Coronary artery (tissue), 2 donors: Measurements from ENCODE around the gene ANKZF1.

Experiments used
- DNase-seq: peaks from one replicate; pipeline ENCODE4 v3.0.0-alpha.2; 2017; ENCODE audit warnings: low spot score
- H3K27ac ChIP-seq, 2 donors: fragments of 200-600 bp; sonication (generic); one replicate each; pipeline ENCODE4 v1.5.1; 2016 to 2019
- H3K4me3 ChIP-seq: fragments of 200-600 bp; sonication (generic); 2 replicates; pipeline ENCODE4 v1.5.1; 2016; ENCODE audit warnings: mild to moderate bottlenecking, moderate library complexity
- CTCF ChIP-seq: fragments of 200-600 bp; sonication (generic); IDR thresholded peaks from one replicate; pipeline ENCODE4 v1.5.1; 2019; ENCODE audit warnings: antibody characterized with exemption

ANKZF1 gene

DNA sequence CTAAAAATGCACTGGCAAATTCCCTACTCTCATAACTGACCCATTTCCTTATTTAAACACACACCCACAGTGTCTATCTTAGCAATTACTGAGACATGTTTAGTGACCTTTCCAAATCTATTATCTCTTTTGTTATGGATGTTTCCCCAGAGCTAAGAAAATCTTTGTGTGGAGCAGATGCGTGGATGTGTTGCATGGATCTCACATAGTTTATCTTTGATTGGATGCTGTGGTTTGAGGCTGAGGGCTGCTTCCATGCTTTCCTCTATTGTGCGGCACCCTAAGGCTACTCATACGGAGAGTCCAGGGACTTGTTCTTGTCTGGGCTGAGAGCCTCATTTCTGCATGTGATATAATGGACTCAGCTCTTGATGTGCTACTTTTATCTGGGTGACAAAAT lies 4.7 kb downstream of the ANKZF1 start:
- no peak for TF ChIP-seq CTCF
- DNase-seq = no peak
- H3K27ac ChIP-seq = no peak overlapping the region
- H3K4me3 ChIP-seq = no peak overlapping the region

DNA sequence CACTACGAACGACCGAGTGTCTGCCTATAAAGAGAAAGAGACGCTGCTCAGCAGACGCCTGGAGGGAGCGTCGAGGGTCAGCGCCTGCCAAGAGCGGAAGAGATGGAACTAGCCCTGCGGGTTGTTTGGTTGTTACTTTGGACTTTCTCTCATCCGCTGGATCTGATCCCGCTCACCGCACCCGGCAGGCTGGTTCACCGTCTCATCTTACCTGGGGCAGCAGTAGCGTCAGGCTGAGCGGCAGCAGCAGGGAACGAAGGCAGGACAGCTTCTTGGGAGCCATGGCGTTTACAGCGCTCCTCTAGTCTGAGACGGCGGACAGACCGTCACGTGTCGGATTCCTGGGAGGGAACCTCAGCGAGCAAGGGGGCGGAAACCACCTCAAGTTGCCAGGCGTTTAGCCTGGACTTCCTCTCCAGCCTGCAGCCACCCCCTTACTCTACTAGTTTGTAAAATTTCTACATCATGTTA lies 13.7 kb downstream of the ANKZF1 start:
- no peak for TF ChIP-seq CTCF
- Histone ChIP-seq H3K27ac (no peak overlapping the region), H3K4me3 (no peak overlapping the region)
- no peak for DNase-seq

DNA sequence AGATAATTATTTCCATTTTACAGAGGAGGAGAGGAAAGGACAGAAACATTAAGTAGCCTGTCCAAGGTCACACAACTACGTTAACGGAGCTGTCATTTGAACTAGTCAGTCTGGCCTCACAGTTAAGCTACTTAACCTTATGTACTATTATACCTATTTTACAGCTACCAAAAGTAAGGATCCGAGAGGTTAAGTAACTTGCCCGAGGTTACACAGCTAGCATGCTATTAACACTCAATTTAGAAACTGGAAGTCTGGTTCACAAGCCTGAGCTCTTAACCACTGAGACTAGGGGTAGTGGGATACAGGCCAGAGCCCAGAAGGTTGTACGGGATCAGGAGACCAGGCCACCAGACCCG lies 15.2 kb downstream of the ANKZF1 start:
- DNase-seq = no peak
- H3K4me3 ChIP-seq = peak overlapping the region; percentile 92
- peak overlapping the region; percentile 95 to 97 for H3K27ac ChIP-seq
- no peak for TF ChIP-seq CTCF

GRCh38 chr2:219245148-219245898 lies 15.7 kb downstream of the ANKZF1 start, which contains the start of the genes GLB1L and STK16:
Gene GLB1L (minus strand): TSS chr2:219245444. CDS start chr2:219243573, 1,871 bp downstream.
Gene STK16 (plus strand): TSS chr2:219245479. CDS start chr2:219246000, 521 bp downstream.
- Histone ChIP-seq H3K27ac (peak within 1 kb of the TSS; percentile 95 to 97), H3K4me3 (peak within 1 kb of the TSS; percentile 92)
- DNase-seq = peak; percentile 95
- TF ChIP-seq CTCF = no peak

DNA sequence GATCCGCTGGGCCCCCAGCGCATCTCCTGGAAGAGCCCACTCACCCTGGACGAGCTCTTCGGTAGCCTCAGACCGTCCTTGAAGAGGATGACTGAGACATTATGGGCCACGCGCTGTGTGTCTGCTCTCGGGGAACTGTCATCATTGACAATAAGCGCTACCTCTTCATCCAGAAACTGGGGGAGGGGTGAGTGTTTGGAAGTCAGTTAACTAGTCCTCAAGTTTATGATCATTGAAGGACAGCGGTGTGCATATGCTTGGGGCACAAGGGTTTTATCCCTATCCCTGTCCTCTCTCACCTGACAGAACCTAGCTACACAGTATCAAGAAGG lies 16.3 kb downstream of the ANKZF1 start:
- TF ChIP-seq CTCF = no peak
- no peak for DNase-seq
- Histone ChIP-seq H3K27ac (peak overlapping the region; percentile 95 to 97), H3K4me3 (peak overlapping the region; percentile 92)

GRCh38 chr2:219246559-219246958 lies 17.0 kb downstream of the ANKZF1 start:
- TF ChIP-seq CTCF = no peak
- peak overlapping the region in 1 of 2 donors; percentile 97 for H3K27ac ChIP-seq
- no peak overlapping the region for H3K4me3 ChIP-seq
- DNase-seq = no peak
